KBM-7 (cell line): ENCODE measurements around the gene STK32C.
"Not testable (repeated sequence)": the region's sequence is repeated elsewhere in the genome, so short reads cannot be mapped to it uniquely, and the experiment has no call there.

Experiments
- DNase-seq: peaks from one replicate; pipeline ENCODE4 v3.0.0-alpha.2; 2015
- in situ Hi-C: fragments of 300-500 bp; cut with MboI; formaldehyde crosslinking; loops from 2 replicates; pipeline ENCODE4 v1.14.3; 2020; ENCODE audit warnings: low sequenced_read_pairs, low pct_unique_long_range_greater_than_20kb, mixed read lengths

Gene STK32C

DNA sequence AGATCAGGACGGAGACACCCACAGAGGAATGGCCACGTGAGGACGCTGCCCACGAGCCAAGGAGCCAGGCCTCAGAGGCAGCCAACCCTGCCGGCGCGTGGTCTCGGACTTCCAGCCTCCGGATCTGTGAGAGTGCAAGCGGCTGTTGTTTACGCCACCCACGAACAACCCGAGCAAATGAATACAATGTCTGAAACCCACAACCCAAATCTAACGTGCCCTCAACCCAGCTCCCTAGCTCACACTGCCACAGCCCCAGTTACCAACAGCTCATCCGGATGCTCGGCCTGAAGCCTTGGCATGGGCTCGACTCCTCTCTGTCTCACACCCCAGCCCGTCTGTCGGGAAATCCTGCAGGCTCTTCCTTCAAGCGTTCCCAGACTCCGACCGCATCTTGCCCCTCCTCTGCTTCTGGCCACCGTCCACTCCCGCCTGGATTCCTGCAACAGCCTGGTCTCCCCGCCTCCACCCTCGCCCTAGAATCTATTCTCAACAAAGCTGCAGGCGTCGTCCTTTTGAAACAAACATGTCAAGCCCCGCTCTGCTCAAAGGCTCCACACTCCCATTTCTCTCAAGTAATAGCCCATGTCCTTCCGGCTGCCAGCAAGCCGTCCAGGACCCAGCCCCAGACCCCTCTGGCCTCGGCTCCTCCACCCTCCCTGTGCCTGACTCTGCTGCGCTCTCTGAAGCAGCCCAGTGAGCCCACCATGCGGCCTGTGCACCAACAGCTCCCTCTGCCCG lies 35.3 kb downstream of the STK32C start:
- DNase-seq: no peak
- in situ Hi-C loops: no loop called here

GRCh38 chr10:132271458-132272230 lies 36.1 kb downstream of the STK32C start:
- in situ Hi-C loops: no loop called here
- no peak for DNase-seq

DNA sequence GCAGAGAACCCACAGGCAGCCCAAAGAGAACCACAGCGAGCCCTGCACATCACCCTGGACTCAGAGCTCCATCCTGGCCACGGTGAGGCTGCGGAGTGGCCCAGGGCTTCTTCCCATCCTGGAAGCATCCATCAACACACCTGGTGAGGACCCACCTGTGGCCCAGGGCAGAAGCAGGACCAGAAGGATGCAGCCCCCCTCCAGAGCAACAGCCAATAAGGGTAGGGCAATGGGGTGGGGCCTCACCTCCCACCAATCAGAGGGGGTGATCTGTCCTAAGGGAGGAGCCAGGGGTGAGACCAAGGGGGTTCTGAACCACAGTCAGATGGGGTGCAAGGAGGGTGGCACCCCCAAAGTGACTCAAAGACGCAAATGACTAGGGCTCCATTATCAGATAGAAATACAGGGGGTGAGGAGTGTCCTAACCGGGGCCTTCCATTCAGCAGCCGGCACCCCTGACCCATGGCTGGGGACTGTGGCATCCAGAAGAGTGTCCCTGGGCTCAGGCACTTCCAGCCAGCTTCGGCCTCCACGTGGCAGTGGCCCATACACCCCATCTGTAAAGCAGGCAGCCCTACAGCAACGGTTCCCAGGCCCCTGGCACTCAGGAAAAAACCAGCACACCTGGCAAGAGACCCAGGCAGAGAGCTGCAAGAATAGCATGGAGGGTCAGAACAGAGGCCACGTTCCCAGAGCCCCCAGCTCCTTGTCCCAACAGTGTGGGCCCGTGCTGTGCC lies 36.9 kb downstream of the STK32C start:
- DNase-seq: no peak
- in situ Hi-C loops: no loop called here

DNA sequence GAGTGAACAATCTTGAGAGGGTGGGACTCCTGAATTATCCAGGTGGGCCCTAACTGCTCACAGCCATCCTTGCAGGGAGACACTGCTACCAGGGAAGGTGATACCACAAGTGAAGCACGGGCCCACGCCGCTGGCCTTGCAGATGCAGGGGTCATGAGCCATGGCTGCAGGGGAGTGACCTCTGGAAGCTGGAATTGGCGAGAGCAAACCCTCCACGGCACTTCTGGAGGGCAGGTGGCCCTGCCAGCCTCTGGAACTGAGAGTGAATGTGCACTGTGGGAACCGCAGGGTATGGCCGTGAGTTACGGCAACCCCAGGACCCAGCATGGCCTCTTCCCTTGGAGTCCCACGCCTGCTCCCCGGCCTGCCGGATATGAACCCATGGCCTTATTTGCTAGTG lies 37.5 kb downstream of the STK32C start:
- in situ Hi-C loops: no loop called here

GRCh38 chr10:132269266-132270230 lies 38.2 kb downstream of the STK32C start:
- in situ Hi-C loops: no loop called here

More for the DNA sequence above, 37.5 kb downstream of the STK32C start:
- no peak for DNase-seq

GRCh38 chr10:132267916-132268315 lies 39.8 kb downstream of the STK32C start:
- in situ Hi-C loops, DNase-seq: not testable (repeated sequence)

More at GRCh38 chr10:132269266-132270230, 38.2 kb downstream of the STK32C start:
- no peak for DNase-seq

GRCh38 chr10:132266594-132267161 lies 41.1 kb downstream of the STK32C start:
- in situ Hi-C loops: no loop called here
- no peak for DNase-seq

DNA sequence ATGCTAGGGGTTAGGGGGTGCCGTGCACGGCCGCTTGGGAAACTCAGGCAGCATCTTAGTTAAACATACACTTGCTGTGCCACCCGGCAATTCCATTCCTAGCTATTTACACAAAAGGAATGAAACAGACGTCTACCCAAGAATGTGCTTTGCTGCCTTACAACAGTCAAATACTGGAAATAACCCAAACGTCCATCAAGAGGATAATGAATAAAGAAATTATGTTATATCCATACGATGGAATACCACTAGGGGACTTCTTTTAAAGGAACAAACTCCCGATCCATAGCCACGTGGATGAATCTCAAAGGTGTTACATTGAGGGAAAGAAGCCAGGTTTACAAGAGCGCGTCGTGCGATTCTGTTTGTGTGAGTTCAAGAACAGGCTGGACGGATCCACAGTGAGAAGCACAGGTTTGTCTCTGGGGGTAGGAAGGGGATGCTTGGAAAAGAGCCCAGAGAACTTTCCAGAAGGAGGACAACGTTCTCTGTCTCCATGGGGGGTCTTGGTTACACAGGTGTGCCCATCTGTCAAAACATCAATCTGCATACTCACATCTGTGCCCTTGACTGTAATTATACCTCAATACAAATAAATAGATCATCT lies 41.8 kb downstream of the STK32C start:
- in situ Hi-C loops: no loop called here

GRCh38 chr10:132264966-132265889 lies 42.5 kb downstream of the STK32C start:
- DNase-seq: no peak
- in situ Hi-C loops: no loop called here

More for the DNA sequence above, 41.8 kb downstream of the STK32C start:
- DNase-seq: no peak

- no peak for DNase-seq
These were observed 43.3 kb downstream of the STK32C start for GRCh38 chr10:132264306-132264950.

DNA sequence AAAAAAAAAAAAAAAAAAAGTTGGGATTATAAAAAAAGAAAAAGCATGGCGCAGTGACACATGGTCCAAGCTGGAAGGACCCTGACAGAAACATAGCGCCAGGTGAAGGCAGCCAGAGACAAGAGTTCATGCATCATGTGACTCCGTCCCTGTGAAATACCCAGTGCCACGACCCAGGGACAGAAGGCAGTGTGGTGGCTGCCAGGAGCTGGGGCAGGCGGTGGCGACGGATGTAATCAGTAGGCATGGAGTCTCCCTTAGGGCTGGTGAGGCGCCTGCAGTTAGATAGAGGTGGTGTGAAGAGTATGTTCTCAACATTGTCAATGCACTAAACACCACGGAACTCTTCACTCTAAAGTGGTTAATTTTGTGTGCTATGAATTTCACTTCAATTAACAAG lies 43.9 kb downstream of the STK32C start:
- in situ Hi-C loops: no loop called here
- no peak for DNase-seq

More at GRCh38 chr10:132264306-132264950, 43.3 kb downstream of the STK32C start:
- in situ Hi-C loops: no loop called here

DNA sequence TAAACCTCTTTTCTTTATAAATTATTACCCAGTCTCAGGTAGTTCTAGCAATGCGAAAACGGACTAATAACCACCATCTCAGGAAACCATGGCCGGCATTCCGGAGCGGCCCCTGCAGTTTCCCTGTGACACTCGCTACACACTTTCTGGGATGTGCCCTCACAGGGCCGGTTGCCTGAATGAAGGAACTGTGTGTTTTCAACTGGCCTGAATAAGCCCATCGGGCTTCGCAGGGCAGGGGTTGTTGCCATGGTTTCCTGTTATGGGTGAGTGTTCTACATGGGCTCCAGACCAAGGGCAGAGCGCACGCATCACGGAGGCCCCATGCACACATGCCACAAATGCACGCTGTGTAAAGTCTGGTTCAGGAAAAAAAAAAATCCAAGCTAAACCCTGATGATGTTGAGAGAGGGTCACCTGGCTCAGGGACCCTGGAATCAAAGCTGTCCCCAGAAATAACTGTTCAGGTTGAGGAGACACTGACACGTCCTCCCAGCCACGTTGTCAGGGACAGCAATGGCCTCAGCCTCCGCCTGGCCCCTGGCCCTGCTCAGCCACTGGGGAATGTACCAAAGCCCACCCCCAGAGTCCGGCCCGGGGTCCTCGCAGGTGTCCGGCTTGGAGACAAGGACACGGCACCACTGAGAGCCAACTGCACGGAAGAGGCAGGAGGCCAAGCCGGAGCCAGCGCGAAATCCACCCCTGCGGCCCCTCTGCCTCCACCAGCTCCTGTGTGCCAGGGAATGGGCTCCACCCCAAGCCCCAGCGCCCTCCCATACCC lies 47.9 kb downstream of the STK32C start:
- in situ Hi-C loops: no loop called here
- DNase-seq: no peak

DNA sequence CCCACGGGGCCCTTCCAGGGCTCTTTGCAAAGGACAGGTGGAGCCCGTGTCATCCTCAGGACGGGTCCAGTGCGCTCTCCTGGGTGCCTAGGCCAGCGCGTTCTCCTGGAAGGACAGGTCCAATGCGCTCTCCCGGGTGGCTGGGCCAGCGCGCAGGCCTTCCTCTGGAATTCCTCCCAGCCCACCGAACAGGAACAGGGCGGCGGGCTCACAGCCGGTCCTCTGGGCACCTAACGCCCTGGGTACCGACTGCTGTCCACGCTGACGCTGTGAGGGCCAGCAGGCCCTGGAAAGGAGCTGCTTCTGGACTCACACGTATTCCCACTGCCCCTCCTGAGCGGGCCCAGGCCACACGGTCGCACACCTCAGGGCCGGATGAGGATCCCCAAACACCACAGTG lies 49.3 kb downstream of the STK32C start:
- DNase-seq: no peak
- in situ Hi-C loops: no loop called here

DNA sequence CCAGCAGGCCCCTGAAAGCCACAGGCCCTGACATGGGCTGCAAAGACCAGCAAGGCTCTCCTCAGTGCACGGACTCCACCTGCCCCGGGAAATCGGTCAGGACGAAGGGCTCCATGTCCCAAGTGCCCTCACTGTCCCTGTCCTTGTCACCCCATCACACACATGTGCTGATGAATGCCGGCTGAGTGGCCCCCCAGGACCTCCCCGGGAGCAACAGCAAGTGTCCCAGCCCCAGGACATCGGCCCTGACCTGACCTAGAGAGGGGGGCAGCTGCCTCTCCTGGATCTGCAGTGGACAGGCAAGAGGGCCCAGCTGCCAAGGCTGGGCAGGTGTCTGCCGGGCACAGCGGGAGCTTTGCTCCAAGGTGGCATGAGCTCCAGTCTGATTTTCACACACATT lies 49.8 kb downstream of the STK32C start:
- DNase-seq: no peak
- in situ Hi-C loops: no loop called here

- in situ Hi-C loops: no loop called here
- DNase-seq: no peak
These were observed 50.5 kb downstream of the STK32C start for GRCh38 chr10:132257271-132257670.

- in situ Hi-C loops: no loop called here
- no peak for DNase-seq
These were observed 50.9 kb downstream of the STK32C start for GRCh38 chr10:132256866-132257265.
